Ascending aorta (tissue), 2 donors: ENCODE data around the gene TOMM40L. TPM values are rescaled to one million over a fixed set of nuclear protein-coding genes. Genes with fewer than 3 reads are reported as not detected.

Experiments used
- DNase-seq, 2 donors: peaks; one replicate each; pipeline ENCODE4 v3.0.0-alpha.2; 2019; ENCODE audit warnings: low spot score in 2 of 2
- H3K27ac ChIP-seq, 2 donors: fragments of 200-600 bp; sonication (generic); one replicate each; pipeline ENCODE4 v1.5.1; 2016 to 2017; ENCODE audit warnings: mild to moderate bottlenecking in 1 of 2
- H3K27me3 ChIP-seq: fragments of 200-600 bp; sonication (generic); one replicate; pipeline ENCODE4 v1.5.1; 2017
- H3K36me3 ChIP-seq, 2 donors: fragments of 200-600 bp; sonication (generic); one replicate each; pipeline ENCODE4 v1.5.1; 2016
- H3K4me1 ChIP-seq, 2 donors: fragments of 200-600 bp; sonication (generic); one replicate each; pipeline ENCODE4 v1.5.1; 2016 to 2017; ENCODE audit warnings: mild to moderate bottlenecking in 1 of 2
- H3K4me3 ChIP-seq, 2 donors: fragments of 200-600 bp; sonication (generic); one replicate each; pipeline ENCODE4 v1.5.1; 2016 to 2017; ENCODE audit warnings: mild to moderate bottlenecking in 1 of 2
- H3K9me3 ChIP-seq, 2 donors: fragments of 200-600 bp; sonication (generic); one replicate each; pipeline ENCODE4 v1.5.1; 2016
- intact Hi-C: fragments of 100-400 bp; cut with DNase I; formaldehyde crosslinking; loops from one replicate; pipeline ENCODE4 v1.15.1; 2023
- total RNA-seq: library from RNA; depleted of rRNA; stranded (reverse); fragments of >200 nt; gene quantifications from one replicate; pipeline ENCODE4 v1.1.0, GENCODE V29; 2016
- TF ChIP-seq, protein P1 (sequence below), 3 experiments: fragments of 200-600 bp in 2 of 3; fragments of 450-650 bp in 1 of 3; sonication (generic) in 2 of 3; IDR thresholded peaks; one replicate each; pipeline ENCODE4 v1.5.1; 2016 to 2019; ENCODE audit warnings: antibody characterized with exemption in 3 of 3, mild to moderate bottlenecking in 1 of 3, moderate library complexity in 1 of 3

Gene TOMM40L
- total RNA-seq, 1 donor from 2014 or later: 26.6 TPM

DNA sequence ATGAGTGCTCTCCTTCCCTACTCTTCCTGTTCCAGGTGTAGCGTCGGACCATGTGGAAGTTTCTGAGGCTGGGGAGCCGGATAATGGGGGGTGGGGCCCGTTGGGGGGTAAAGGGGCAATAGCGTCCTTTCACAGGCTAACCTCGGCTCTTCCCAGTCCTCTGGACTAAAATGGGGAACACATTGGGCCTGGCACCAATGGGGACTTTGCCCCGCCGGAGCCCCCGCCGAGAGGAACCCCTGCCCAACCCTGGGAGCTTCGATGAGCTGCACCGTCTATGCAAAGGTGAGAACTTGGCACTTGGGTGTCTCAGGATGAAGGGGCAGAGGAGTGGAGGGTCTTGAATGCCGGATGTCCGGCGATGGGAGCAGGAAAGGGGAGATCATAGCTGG is 456 bp downstream of the TOMM40L start:
- intact Hi-C loops: loop anchor here (1.0 to 5.0 kb wide), 3 partner anchors 24 to 141 kb away; partner anchors contain the start of genes CFAP126, NDUFS2 and SDHC
- Histone ChIP-seq H3K4me1 (peaks cover 7 to 16% of the 10 kb centered on the region in 2 donors), H3K27ac (peak overlapping the region; percentile 51 to 65), H3K27me3 (no peaks in the 10 kb centered on the region), H3K36me3 (peaks cover 12 to 28% of the 10 kb centered on the region in 2 donors), H3K4me3 (peak overlapping the region; percentile 84 to 94), H3K9me3 (no peaks in the 10 kb centered on the region)
- no peak for DNase-seq
- TF ChIP-seq, protein P1, sequence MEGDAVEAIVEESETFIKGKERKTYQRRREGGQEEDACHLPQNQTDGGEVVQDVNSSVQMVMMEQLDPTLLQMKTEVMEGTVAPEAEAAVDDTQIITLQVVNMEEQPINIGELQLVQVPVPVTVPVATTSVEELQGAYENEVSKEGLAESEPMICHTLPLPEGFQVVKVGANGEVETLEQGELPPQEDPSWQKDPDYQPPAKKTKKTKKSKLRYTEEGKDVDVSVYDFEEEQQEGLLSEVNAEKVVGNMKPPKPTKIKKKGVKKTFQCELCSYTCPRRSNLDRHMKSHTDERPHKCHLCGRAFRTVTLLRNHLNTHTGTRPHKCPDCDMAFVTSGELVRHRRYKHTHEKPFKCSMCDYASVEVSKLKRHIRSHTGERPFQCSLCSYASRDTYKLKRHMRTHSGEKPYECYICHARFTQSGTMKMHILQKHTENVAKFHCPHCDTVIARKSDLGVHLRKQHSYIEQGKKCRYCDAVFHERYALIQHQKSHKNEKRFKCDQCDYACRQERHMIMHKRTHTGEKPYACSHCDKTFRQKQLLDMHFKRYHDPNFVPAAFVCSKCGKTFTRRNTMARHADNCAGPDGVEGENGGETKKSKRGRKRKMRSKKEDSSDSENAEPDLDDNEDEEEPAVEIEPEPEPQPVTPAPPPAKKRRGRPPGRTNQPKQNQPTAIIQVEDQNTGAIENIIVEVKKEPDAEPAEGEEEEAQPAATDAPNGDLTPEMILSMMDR (IDR thresholded peaks at IDR 0.05): no peak

- intact Hi-C loops: loop anchor here (1.0 to 5.0 kb wide), 4 partner anchors 24 to 156 kb away; partner anchors contain the start of genes CFAP126, NDUFS2 and SDHC
- H3K4me1 ChIP-seq: peaks cover 7 to 16% of the 10 kb centered on the region in 2 donors
- TF ChIP-seq, protein P1 (IDR thresholded peaks at IDR 0.05): no peak
- peak overlapping the region; percentile 84 to 94 for H3K4me3 ChIP-seq
- peaks cover 12 to 28% of the 10 kb centered on the region in 2 donors for H3K36me3 ChIP-seq
- no peak for DNase-seq
- H3K9me3 ChIP-seq: no peaks in the 10 kb centered on the region
- H3K27ac ChIP-seq: peak overlapping the region in 1 of 2 donors; percentile 51
- no peaks in the 10 kb centered on the region for H3K27me3 ChIP-seq
These were observed 899 bp downstream of the TOMM40L start for GRCh38 chr1:161226759-161227158.

DNA sequence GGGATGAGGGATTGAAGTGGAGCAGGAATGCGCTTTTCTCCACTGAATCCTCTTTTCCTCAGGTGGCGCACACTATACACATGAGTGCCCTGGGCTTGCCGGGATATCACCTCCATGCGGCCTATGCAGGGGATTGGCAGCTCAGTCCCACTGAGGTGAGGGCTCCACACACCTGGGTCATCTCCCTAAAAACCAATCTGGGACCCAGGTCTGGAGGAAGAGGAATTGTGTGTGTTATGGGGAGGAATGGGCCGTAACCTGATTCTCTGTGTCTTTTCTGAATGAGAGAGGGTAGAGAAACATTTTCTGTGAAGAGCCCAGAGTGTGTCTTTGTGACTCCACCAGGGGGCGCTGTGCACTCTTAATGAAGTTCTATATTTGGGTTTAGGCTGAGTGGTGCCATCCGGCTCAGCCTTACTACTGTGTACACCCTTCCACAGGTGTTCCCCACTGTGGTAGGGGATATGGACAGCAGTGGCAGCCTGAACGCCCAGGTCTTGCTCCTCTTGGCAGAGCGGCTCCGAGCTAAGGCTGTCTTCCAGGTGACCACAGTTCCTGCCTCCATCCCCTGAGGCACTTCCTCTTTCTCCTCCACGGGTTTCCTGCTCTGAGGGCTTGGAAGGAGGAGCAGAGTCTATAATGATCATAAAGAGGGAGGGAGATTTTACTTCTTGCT is 1.5 kb downstream of the TOMM40L start:
- no peaks in the 10 kb centered on the region for H3K27me3 ChIP-seq
- intact Hi-C loops: loop anchor here (1.0 to 5.0 kb wide), 3 partner anchors 87 to 155 kb away; partner anchors contain the start of genes CFAP126 and SDHC
- H3K36me3 ChIP-seq: peaks cover 12 to 28% of the 10 kb centered on the region in 2 donors
- H3K4me3 ChIP-seq: peak overlapping the region in 1 of 2 donors; percentile 94
- no peaks in the 10 kb centered on the region for H3K9me3 ChIP-seq
- peak overlapping the region in 1 of 2 donors; percentile 60 for H3K27ac ChIP-seq
- peak in 1 of 2 donors; percentile 89 for DNase-seq
- H3K4me1 ChIP-seq: peaks cover 7 to 16% of the 10 kb centered on the region in 2 donors
- TF ChIP-seq, protein P1 (IDR thresholded peaks at IDR 0.05): peak; percentile 74 to 85 (median 77)

GRCh38 chr1:161228032-161228431 is 2.2 kb downstream of the TOMM40L start:
- TF ChIP-seq, protein P1 (IDR thresholded peaks at IDR 0.05): no peak
- intact Hi-C loops: loop anchor here (5.0 kb wide), 1 partner anchor 139 kb away; the partner anchor contains the start of gene CFAP126
- Histone ChIP-seq H3K4me3 (no peak overlapping the region), H3K27ac (no peak overlapping the region), H3K4me1 (peaks cover 7 to 16% of the 10 kb centered on the region in 2 donors), H3K36me3 (peaks cover 12 to 28% of the 10 kb centered on the region in 2 donors), H3K27me3 (no peaks in the 10 kb centered on the region), H3K9me3 (no peaks in the 10 kb centered on the region)
- no peak for DNase-seq

- Histone ChIP-seq H3K9me3 (no peaks in the 10 kb centered on the region), H3K27me3 (no peaks in the 10 kb centered on the region), H3K4me1 (peaks cover 7 to 16% of the 10 kb centered on the region in 2 donors), H3K4me3 (no peak overlapping the region), H3K27ac (no peak overlapping the region), H3K36me3 (peaks cover 12 to 28% of the 10 kb centered on the region in 2 donors)
- intact Hi-C loops: loop anchor here (5.0 kb wide), 1 partner anchor 137 kb away; the partner anchor contains the start of gene CFAP126
- DNase-seq: no peak
- TF ChIP-seq, protein P1 (IDR thresholded peaks at IDR 0.05): no peak
These were observed 4.0 kb downstream of the TOMM40L start for GRCh38 chr1:161229896-161230295.
